ENCODE results near the gene DPYD.

DNA sequence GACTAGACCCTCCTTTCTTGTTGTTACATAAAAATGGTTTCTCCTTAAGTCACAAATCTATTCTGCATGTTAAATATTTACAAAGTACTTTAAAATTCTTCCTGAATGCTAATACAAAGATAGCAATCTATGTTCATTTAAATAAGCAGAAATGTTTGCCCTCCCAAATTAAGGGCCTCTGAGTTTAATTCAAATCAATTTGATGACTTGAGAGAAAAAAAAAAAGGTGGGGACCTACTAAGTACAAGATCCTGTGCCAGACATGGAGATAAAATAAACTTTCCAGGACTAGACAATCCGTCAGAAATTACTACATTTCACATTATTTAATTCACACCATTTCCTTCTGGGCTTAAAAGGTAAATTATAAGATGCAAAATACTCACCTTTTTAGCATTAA is 548.3 kb downstream of the DPYD start:
- TF ChIP-seq, protein P1, sequence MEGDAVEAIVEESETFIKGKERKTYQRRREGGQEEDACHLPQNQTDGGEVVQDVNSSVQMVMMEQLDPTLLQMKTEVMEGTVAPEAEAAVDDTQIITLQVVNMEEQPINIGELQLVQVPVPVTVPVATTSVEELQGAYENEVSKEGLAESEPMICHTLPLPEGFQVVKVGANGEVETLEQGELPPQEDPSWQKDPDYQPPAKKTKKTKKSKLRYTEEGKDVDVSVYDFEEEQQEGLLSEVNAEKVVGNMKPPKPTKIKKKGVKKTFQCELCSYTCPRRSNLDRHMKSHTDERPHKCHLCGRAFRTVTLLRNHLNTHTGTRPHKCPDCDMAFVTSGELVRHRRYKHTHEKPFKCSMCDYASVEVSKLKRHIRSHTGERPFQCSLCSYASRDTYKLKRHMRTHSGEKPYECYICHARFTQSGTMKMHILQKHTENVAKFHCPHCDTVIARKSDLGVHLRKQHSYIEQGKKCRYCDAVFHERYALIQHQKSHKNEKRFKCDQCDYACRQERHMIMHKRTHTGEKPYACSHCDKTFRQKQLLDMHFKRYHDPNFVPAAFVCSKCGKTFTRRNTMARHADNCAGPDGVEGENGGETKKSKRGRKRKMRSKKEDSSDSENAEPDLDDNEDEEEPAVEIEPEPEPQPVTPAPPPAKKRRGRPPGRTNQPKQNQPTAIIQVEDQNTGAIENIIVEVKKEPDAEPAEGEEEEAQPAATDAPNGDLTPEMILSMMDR (IDR thresholded peaks at IDR 0.05): no peak
- no peak for TF ChIP-seq POLR2A (IDR thresholded peaks at IDR 0.05)

Measured in uterus (tissue), 2 donors.